Bronchial epithelial cell (primary cell): ENCODE measurements around the gene SETBP1. TPM values are rescaled to one million over a fixed set of nuclear protein-coding genes. Genes with fewer than 3 reads are reported as not detected.

ENCODE experiments used
- DNase-seq: peaks from one replicate; pipeline ENCODE4 v3.0.0-alpha.2; 2010; ENCODE audit warnings: low read depth
- FAIRE-seq: peaks from 2 replicates; lab custom pipeline; 2011; peaks lifted over from hg19 to GRCh38; lab: Jason Lieb, UNC
- H3K27me3 ChIP-seq: 2 replicates; pipeline ENCODE4 v1.5.1; 2011; ENCODE audit warnings: low read length; ENCODE audit not compliant: control insufficient read depth, insufficient read depth
- H3K36me3 ChIP-seq: 2 replicates; pipeline ENCODE4 v1.5.1; 2011; ENCODE audit warnings: low read length; ENCODE audit not compliant: control insufficient read depth, insufficient read depth
- H3K4me3 ChIP-seq: 2 replicates; pipeline ENCODE4 v1.5.1; 2011; ENCODE audit warnings: mild to moderate bottlenecking, low read depth, low read length, control low read depth
- total RNA-seq: library from RNA; depleted of rRNA; stranded (reverse); fragments of >200 nt; gene quantifications from 2 replicates; pipeline ENCODE4 v1.2.1, GENCODE V29; 2014
- TF ChIP-seq, protein P1 (sequence below): IDR thresholded peaks from 2 replicates; pipeline ENCODE4 v1.5.1; 2011; ENCODE audit warnings: mild to moderate bottlenecking, moderate library complexity, low read length, control low read depth, inconsistent platforms; ENCODE audit not compliant: insufficient read depth, severe bottlenecking

The SETBP1 gene
- total RNA-seq, 1 donor from 2014 or later, result 1.8 TPM

GRCh38 chr18:44826418-44827259 is 146.0 kb downstream of the SETBP1 start:
- no peaks in the 10 kb centered on the region for H3K36me3 ChIP-seq
- FAIRE-seq (no peak), DNase-seq (peak; percentile 80)
- H3K27me3 ChIP-seq, result no peaks in the 10 kb centered on the region
- TF ChIP-seq, protein P1, sequence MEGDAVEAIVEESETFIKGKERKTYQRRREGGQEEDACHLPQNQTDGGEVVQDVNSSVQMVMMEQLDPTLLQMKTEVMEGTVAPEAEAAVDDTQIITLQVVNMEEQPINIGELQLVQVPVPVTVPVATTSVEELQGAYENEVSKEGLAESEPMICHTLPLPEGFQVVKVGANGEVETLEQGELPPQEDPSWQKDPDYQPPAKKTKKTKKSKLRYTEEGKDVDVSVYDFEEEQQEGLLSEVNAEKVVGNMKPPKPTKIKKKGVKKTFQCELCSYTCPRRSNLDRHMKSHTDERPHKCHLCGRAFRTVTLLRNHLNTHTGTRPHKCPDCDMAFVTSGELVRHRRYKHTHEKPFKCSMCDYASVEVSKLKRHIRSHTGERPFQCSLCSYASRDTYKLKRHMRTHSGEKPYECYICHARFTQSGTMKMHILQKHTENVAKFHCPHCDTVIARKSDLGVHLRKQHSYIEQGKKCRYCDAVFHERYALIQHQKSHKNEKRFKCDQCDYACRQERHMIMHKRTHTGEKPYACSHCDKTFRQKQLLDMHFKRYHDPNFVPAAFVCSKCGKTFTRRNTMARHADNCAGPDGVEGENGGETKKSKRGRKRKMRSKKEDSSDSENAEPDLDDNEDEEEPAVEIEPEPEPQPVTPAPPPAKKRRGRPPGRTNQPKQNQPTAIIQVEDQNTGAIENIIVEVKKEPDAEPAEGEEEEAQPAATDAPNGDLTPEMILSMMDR, result no peak
- no peak overlapping the region for H3K4me3 ChIP-seq

DNA sequence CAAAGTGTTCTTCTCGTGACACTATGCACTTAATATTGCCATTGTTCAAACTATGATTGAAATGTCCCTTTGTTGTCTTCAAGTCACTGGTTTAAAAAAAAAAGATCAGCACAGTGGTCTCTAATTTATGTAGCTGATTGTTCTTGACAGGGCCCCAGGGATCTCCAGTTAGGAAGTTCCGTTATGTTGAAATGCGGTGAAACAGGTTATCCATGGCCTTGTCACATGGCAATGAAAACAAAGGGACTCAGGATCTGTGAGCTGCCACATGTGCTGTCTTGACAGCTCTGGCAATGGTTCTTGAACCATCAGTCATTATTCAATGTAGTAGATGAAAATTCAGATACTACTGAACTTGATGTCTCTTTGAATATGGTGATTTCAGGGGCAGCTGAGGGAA is 147.4 kb downstream of the SETBP1 start:
- DNase-seq (peak; percentile 42), FAIRE-seq (no peak)
- Histone ChIP-seq H3K4me3 (no peak overlapping the region), H3K27me3 (no peaks in the 10 kb centered on the region), H3K36me3 (no peaks in the 10 kb centered on the region)
- TF ChIP-seq, protein P1, result no peak

DNA sequence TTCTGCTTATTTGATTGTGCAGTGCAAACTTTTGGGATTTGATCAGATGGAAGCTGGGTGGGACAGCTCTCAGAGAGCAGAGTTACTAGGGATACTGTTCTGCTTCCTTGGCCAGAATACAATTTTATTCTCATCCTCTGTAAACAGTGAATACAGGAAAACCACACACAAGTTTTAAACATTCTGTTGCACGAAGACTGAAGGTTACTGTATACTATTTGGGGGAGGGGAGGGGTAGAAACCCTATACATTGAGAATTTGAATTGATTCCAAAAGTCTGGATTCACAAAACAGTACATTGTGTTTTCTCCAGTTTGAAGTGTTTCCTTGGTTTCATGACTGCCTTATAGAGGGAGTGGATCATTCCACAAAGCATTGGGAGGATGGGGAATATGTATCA is 149.9 kb downstream of the SETBP1 start:
- Histone ChIP-seq H3K4me3 (no peak overlapping the region), H3K36me3 (no peaks in the 10 kb centered on the region), H3K27me3 (no peaks in the 10 kb centered on the region)
- TF ChIP-seq, protein P1, result no peak
- FAIRE-seq (no peak), DNase-seq (no peak)

DNA sequence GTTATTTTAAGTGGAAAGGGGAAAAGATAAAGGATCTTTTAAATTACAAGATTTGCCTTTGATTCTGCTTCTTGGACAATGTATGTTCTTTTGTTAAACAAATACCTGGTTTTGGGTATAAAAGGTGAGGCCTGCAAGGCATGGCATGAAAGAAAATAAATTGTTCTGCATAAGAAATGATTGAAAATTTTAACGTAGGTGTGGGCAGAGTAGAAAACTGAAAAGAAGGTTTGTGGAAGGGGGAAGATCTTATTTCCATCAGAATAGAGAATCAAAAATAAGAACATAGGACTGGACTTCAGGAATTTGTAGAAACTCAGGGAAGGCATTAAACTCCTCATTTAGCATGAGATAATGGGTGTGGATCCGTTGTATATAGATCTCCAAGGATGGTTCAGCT is 153.1 kb downstream of the SETBP1 start:
- no peak overlapping the region for H3K4me3 ChIP-seq
- TF ChIP-seq, protein P1, result no peak
- FAIRE-seq (no peak), DNase-seq (no peak)
- H3K27me3 ChIP-seq, result no peaks in the 10 kb centered on the region
- no peaks in the 10 kb centered on the region for H3K36me3 ChIP-seq

DNA sequence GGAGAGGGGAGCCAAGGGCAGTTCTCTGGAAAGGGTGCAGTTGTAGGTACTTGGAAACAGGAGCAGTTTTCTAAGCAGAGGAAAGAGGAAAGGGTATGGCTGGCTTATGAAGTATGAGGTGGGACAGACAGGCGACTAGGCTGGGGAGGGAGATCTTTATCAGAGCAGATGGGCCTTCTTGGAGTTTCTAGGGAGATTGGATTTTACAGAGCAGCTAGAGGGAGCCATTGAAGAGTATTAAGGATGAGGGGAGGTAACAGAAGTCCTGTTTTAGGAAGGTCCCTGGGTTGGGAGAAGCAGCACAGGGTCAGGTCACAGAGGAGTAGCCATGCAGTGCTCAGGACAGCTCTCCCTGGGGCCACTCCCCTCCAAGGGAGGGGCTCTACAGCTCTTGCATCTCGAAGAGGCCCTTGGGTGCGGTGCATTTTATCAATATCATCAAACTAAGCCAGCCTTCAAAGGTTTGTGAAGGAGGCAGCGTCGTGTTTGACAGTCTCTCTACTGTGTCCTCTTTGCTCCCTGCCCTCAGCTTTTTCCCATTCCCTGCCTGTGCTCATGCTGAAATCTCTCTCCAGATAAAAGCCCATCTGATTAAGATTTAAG is 154.3 kb downstream of the SETBP1 start:
- Histone ChIP-seq H3K36me3 (no peaks in the 10 kb centered on the region), H3K4me3 (no peak overlapping the region), H3K27me3 (no peaks in the 10 kb centered on the region)
- FAIRE-seq (no peak), DNase-seq (no peak)
- TF ChIP-seq, protein P1, result no peak

DNA sequence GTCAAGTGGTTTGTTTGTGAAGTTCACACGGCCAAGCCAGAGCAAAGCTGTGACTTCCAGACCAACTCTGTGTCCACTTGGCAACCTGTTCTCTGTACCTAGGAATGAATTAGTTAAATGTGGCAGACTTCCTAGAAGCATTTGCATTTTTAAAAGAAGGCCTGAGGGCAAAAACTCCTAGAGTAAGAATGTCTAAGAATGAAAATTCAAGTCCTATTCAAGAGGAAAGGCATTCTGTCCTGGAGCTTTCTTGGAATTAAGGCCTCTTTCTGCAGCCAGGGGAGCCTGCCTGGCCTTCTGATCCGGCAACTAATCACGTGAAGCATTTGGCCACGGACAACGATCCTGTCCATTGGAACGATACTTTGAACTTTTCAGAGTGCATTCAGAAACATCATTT is 155.0 kb downstream of the SETBP1 start:
- TF ChIP-seq, protein P1, result no peak
- FAIRE-seq, result no peak
- no peak for DNase-seq

More for the DNA sequence above, 155.0 kb downstream of the SETBP1 start:
- Histone ChIP-seq H3K27me3 (no peaks in the 10 kb centered on the region), H3K36me3 (no peaks in the 10 kb centered on the region), H3K4me3 (no peak overlapping the region)
